ENCODE measurements around the gene FOXD2. TPM values are rescaled to one million over a fixed set of nuclear protein-coding genes. Genes with fewer than 3 reads are reported as not detected.

Gene FOXD2
- polyA plus RNA-seq: under 1 TPM in 1 of 2 donors, not detected in 1; 0.01 TPM

DNA sequence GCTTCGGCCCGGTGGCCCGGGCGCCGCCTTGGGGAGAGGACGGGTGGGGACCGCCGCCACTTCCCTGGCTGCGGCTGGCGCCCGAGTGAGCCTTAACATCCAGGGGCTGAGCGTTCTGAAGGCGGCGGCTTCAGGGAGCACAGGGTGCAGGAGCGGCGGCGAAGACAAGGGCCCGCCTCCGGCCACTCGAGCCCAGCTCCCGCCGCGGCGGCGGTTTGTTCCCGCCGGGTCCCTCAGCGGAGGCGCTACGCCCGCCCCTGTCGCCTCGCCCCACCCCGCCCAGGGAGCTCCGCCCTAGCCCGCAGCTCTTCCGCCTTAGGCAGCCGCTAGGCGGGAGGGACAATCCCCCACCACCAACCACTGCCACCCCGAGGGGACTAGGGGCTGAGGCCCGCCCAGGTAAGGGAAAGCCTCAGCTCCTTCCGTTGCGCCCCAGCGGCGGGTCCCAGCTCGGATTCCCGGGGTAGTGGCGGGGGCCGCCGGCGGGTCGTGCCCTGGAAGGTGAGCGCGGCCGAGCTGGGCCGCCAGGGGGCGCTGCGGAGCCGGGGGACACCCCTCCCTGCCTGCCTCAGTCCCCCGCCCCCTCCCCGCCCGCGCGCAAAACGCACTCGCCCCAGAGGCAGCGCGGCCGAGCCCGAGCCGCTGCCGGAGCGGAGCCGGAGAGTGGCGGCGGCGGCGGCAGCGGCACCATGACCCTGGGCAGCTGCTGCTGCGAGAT, at the start of gene FOXD2:
Gene FOXD2 (plus strand): TSS at position 598 of the 718 bp plus-strand sequence. CDS start 92 bp downstream, at position 690.
- H3K4me1 ChIP-seq (ENCODE audit: control insufficient read depth in 2 of 2, insufficient read depth in 2 of 2, low read length in 1 of 2): peaks cover 10 to 14% of the 10 kb centered on the region in 2 donors
- H3K36me3 ChIP-seq (ENCODE audit: control insufficient read depth in 2 of 2, insufficient read depth in 2 of 2, low read length in 1 of 2): no peaks in the 10 kb centered on the region
- H3K27ac ChIP-seq (ENCODE audit: low read depth in 2 of 2, low read length in 1 of 2): peak within 1 kb of the TSS; percentile 25 to 73
- WGBS, 2 donors: 0% methylated on average over 55 to 80 of the region's 80 CpGs
- peaks cover 6 to 32% of the 10 kb centered on the region in 2 donors for H3K27me3 ChIP-seq (ENCODE audit: control insufficient read depth in 1 of 2, insufficient read depth in 2 of 2, low read length in 2 of 2)
- no peaks in the 10 kb centered on the region for H3K9me3 ChIP-seq (ENCODE audit: control insufficient read depth in 2 of 2, insufficient read depth in 1 of 2, low read depth in 1 of 2, low read length in 1 of 2)
- peak within 1 kb of the TSS; percentile 45 to 60 for H3K4me3 ChIP-seq (ENCODE audit: low read depth in 1 of 2, low read length in 2 of 2)

DNA sequence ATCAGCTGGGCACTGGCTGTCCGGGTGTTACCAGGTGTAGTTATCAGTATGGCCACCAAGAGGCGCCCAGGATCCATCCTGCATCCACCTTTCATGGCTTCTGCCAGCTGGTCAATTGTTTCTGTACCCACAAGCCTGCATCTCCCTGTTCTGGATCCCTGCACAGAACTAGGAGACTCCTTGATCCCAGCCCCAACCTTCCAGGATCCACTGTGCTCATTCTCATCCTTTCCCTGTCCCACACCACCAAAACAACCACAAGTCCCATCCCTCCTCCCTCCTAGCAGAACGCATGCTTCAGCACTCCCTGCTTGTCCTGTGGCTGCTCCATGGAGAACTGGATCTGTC, 49.0 kb upstream of the FOXD2 start:
- no peaks in the 10 kb centered on the region for H3K36me3 ChIP-seq (ENCODE audit: control insufficient read depth in 2 of 2, insufficient read depth in 2 of 2, low read length in 1 of 2)
- H3K27me3 ChIP-seq (ENCODE audit: control insufficient read depth in 1 of 2, insufficient read depth in 2 of 2, low read length in 2 of 2): no peaks in the 10 kb centered on the region
- WGBS, 2 donors: 19 to 20% methylated on average over 3 of the region's 3 CpGs
- H3K4me3 ChIP-seq (ENCODE audit: low read depth in 1 of 2, low read length in 2 of 2): no peak overlapping the region
- H3K27ac ChIP-seq (ENCODE audit: low read depth in 2 of 2, low read length in 1 of 2): no peak overlapping the region
- H3K4me1 ChIP-seq (ENCODE audit: control insufficient read depth in 2 of 2, insufficient read depth in 2 of 2, low read length in 1 of 2): no peaks in the 10 kb centered on the region
- no peaks in the 10 kb centered on the region for H3K9me3 ChIP-seq (ENCODE audit: control insufficient read depth in 2 of 2, insufficient read depth in 1 of 2, low read depth in 1 of 2, low read length in 1 of 2)

GRCh38 chr1:47389731-47390130, 48.1 kb upstream of the FOXD2 start:
- Histone ChIP-seq H3K9me3 (ENCODE audit: control insufficient read depth in 2 of 2, insufficient read depth in 1 of 2, low read depth in 1 of 2, low read length in 1 of 2) (no peaks in the 10 kb centered on the region), H3K36me3 (ENCODE audit: control insufficient read depth in 2 of 2, insufficient read depth in 2 of 2, low read length in 1 of 2) (no peaks in the 10 kb centered on the region), H3K27me3 (ENCODE audit: control insufficient read depth in 1 of 2, insufficient read depth in 2 of 2, low read length in 2 of 2) (no peaks in the 10 kb centered on the region), H3K27ac (ENCODE audit: low read depth in 2 of 2, low read length in 1 of 2) (no peak overlapping the region), H3K4me1 (ENCODE audit: control insufficient read depth in 2 of 2, insufficient read depth in 2 of 2, low read length in 1 of 2) (no peaks in the 10 kb centered on the region), H3K4me3 (ENCODE audit: low read depth in 1 of 2, low read length in 2 of 2) (no peak overlapping the region)
- 43 to 48% methylated on average over 2 of the region's 2 CpGs for WGBS, 2 donors

DNA sequence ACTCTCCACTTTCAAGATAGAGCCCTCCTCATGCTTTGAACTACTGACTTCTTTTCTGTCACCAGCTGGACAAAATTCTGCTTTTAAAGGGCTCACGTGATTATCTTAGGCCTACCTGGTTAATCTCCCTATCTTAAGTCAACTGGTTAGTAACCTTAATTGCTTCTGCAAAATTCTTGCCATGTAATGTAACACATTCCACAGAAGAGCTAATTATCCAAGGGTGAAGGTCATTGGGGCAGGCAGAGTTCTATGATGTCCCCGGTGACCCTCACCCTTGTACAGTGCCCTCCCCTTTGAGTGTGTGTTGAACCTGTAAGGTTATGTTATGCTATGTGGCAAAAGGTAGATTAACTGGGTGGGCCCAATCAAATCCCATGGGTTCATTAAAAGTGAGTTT, 47.0 kb upstream of the FOXD2 start:
- Histone ChIP-seq H3K27me3 (ENCODE audit: control insufficient read depth in 1 of 2, insufficient read depth in 2 of 2, low read length in 2 of 2) (no peaks in the 10 kb centered on the region), H3K4me3 (ENCODE audit: low read depth in 1 of 2, low read length in 2 of 2) (no peak overlapping the region), H3K9me3 (ENCODE audit: control insufficient read depth in 2 of 2, insufficient read depth in 1 of 2, low read depth in 1 of 2, low read length in 1 of 2) (no peaks in the 10 kb centered on the region), H3K27ac (ENCODE audit: low read depth in 2 of 2, low read length in 1 of 2) (no peak overlapping the region), H3K36me3 (ENCODE audit: control insufficient read depth in 2 of 2, insufficient read depth in 2 of 2, low read length in 1 of 2) (no peaks in the 10 kb centered on the region), H3K4me1 (ENCODE audit: control insufficient read depth in 2 of 2, insufficient read depth in 2 of 2, low read length in 1 of 2) (no peaks in the 10 kb centered on the region)
- 73 to 79% methylated on average over 2 of the region's 2 CpGs for WGBS, 2 donors

DNA sequence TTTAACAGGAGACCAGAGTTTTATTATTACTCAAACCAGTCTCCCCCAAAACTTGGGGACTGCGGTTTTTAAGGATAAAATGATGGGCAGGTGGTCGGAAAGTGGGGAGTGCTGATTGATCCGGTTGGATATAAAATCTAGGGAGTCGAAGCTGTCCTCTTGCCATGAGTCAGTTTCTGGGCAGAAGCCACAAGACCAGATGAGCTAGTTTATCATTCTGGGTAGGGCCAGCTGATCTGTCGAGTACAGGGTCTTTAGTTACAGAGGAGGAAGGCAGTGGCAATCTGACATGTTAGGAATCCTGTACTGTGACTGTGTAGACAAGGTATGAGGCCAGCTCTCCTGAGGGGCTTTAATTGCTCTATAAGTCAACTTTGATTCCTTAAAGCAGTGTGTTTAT, 44.7 kb upstream of the FOXD2 start:
- WGBS, 2 donors: 54 to 66% methylated on average over 5 of the region's 5 CpGs
- Histone ChIP-seq H3K27ac (ENCODE audit: low read depth in 2 of 2, low read length in 1 of 2) (no peak overlapping the region), H3K27me3 (ENCODE audit: control insufficient read depth in 1 of 2, insufficient read depth in 2 of 2, low read length in 2 of 2) (no peaks in the 10 kb centered on the region), H3K36me3 (ENCODE audit: control insufficient read depth in 2 of 2, insufficient read depth in 2 of 2, low read length in 1 of 2) (no peaks in the 10 kb centered on the region), H3K4me1 (ENCODE audit: control insufficient read depth in 2 of 2, insufficient read depth in 2 of 2, low read length in 1 of 2) (no peaks in the 10 kb centered on the region), H3K9me3 (ENCODE audit: control insufficient read depth in 2 of 2, insufficient read depth in 1 of 2, low read depth in 1 of 2, low read length in 1 of 2) (no peaks in the 10 kb centered on the region), H3K4me3 (ENCODE audit: low read depth in 1 of 2, low read length in 2 of 2) (no peak overlapping the region)

DNA sequence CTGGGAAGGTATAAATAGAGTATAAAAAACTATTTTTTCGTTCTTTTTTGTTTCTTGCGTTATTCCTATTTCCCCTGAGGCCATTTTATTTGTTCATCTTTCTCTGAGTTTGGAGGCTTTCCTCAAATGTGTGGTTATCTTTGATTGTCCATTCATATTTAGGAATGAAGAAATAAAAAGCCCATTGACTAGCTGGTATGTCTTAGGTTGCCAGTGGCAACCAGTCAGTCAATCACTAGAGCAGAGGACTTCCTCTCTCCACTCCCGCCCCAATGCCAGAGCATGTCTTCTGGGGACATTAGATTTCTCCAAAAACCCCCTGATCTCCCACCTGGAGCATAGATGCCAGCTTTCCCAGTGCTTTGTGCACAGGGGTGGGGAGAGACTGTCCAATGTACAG, 42.4 kb upstream of the FOXD2 start:
- WGBS, 2 donors: 74 to 76% methylated on average over 3 of the region's 3 CpGs
- no peak overlapping the region for H3K4me3 ChIP-seq (ENCODE audit: low read depth in 1 of 2, low read length in 2 of 2)
- H3K27me3 ChIP-seq (ENCODE audit: control insufficient read depth in 1 of 2, insufficient read depth in 2 of 2, low read length in 2 of 2): no peaks in the 10 kb centered on the region

GRCh38 chr1:47396671-47397196, 41.1 kb upstream of the FOXD2 start:
- no peak overlapping the region for H3K4me3 ChIP-seq (ENCODE audit: low read depth in 1 of 2, low read length in 2 of 2)
- H3K9me3 ChIP-seq (ENCODE audit: control insufficient read depth in 2 of 2, insufficient read depth in 1 of 2, low read depth in 1 of 2, low read length in 1 of 2): no peaks in the 10 kb centered on the region
- H3K27me3 ChIP-seq (ENCODE audit: control insufficient read depth in 1 of 2, insufficient read depth in 2 of 2, low read length in 2 of 2): no peaks in the 10 kb centered on the region
- 93 to 96% methylated on average over 6 of the region's 6 CpGs for WGBS, 2 donors
- H3K4me1 ChIP-seq (ENCODE audit: control insufficient read depth in 2 of 2, insufficient read depth in 2 of 2, low read length in 1 of 2): no peaks in the 10 kb centered on the region
- H3K27ac ChIP-seq (ENCODE audit: low read depth in 2 of 2, low read length in 1 of 2): no peak overlapping the region
- no peaks in the 10 kb centered on the region for H3K36me3 ChIP-seq (ENCODE audit: control insufficient read depth in 2 of 2, insufficient read depth in 2 of 2, low read length in 1 of 2)

More for the DNA sequence above, 42.4 kb upstream of the FOXD2 start:
- Histone ChIP-seq H3K9me3 (ENCODE audit: control insufficient read depth in 2 of 2, insufficient read depth in 1 of 2, low read depth in 1 of 2, low read length in 1 of 2) (no peaks in the 10 kb centered on the region), H3K36me3 (ENCODE audit: control insufficient read depth in 2 of 2, insufficient read depth in 2 of 2, low read length in 1 of 2) (no peaks in the 10 kb centered on the region), H3K27ac (ENCODE audit: low read depth in 2 of 2, low read length in 1 of 2) (no peak overlapping the region), H3K4me1 (ENCODE audit: control insufficient read depth in 2 of 2, insufficient read depth in 2 of 2, low read length in 1 of 2) (no peaks in the 10 kb centered on the region)

- H3K27me3 ChIP-seq (ENCODE audit: control insufficient read depth in 1 of 2, insufficient read depth in 2 of 2, low read length in 2 of 2): no peaks in the 10 kb centered on the region
- WGBS, 2 donors: 91 to 92% methylated on average over 4 of the region's 4 CpGs
- no peaks in the 10 kb centered on the region for H3K36me3 ChIP-seq (ENCODE audit: control insufficient read depth in 2 of 2, insufficient read depth in 2 of 2, low read length in 1 of 2)
- H3K4me3 ChIP-seq (ENCODE audit: low read depth in 1 of 2, low read length in 2 of 2): no peak overlapping the region
- no peaks in the 10 kb centered on the region for H3K4me1 ChIP-seq (ENCODE audit: control insufficient read depth in 2 of 2, insufficient read depth in 2 of 2, low read length in 1 of 2)
- H3K9me3 ChIP-seq (ENCODE audit: control insufficient read depth in 2 of 2, insufficient read depth in 1 of 2, low read depth in 1 of 2, low read length in 1 of 2): no peaks in the 10 kb centered on the region
- no peak overlapping the region for H3K27ac ChIP-seq (ENCODE audit: low read depth in 2 of 2, low read length in 1 of 2)
Observed at GRCh38 chr1:47399138-47399845, 38.6 kb upstream of the FOXD2 start.

DNA sequence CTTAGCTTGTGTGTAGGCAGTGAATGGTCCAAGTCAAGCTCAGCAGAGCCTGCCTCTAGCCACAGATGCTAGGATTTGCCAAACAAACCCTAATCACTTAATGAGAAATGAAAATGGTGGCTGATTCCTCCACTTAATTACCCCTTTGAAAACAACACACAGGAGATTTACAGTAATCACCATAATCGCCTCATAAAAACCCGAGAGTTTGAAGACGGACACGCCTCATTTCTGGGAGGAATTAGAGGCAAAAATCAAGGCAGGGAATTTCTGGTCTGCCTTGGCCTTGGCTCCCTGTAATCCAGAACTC, 38.0 kb upstream of the FOXD2 start:
- no peaks in the 10 kb centered on the region for H3K9me3 ChIP-seq (ENCODE audit: control insufficient read depth in 2 of 2, insufficient read depth in 1 of 2, low read depth in 1 of 2, low read length in 1 of 2)
- H3K27ac ChIP-seq (ENCODE audit: low read depth in 2 of 2, low read length in 1 of 2): no peak overlapping the region
- no peaks in the 10 kb centered on the region for H3K4me1 ChIP-seq (ENCODE audit: control insufficient read depth in 2 of 2, insufficient read depth in 2 of 2, low read length in 1 of 2)
- WGBS, 2 donors: 86 to 90% methylated on average over 4 of the region's 4 CpGs
- no peaks in the 10 kb centered on the region for H3K36me3 ChIP-seq (ENCODE audit: control insufficient read depth in 2 of 2, insufficient read depth in 2 of 2, low read length in 1 of 2)
- no peak overlapping the region for H3K4me3 ChIP-seq (ENCODE audit: low read depth in 1 of 2, low read length in 2 of 2)
- H3K27me3 ChIP-seq (ENCODE audit: control insufficient read depth in 1 of 2, insufficient read depth in 2 of 2, low read length in 2 of 2): no peaks in the 10 kb centered on the region

- Histone ChIP-seq H3K27ac (ENCODE audit: low read depth in 2 of 2, low read length in 1 of 2) (no peak overlapping the region), H3K36me3 (ENCODE audit: control insufficient read depth in 2 of 2, insufficient read depth in 2 of 2, low read length in 1 of 2) (no peaks in the 10 kb centered on the region), H3K9me3 (ENCODE audit: control insufficient read depth in 2 of 2, insufficient read depth in 1 of 2, low read depth in 1 of 2, low read length in 1 of 2) (peaks cover 0 to 3% of the 10 kb centered on the region in 2 donors), H3K4me1 (ENCODE audit: control insufficient read depth in 2 of 2, insufficient read depth in 2 of 2, low read length in 1 of 2) (peaks cover 0 to 2% of the 10 kb centered on the region in 2 donors), H3K4me3 (ENCODE audit: low read depth in 1 of 2, low read length in 2 of 2) (no peak overlapping the region), H3K27me3 (ENCODE audit: control insufficient read depth in 1 of 2, insufficient read depth in 2 of 2, low read length in 2 of 2) (no peaks in the 10 kb centered on the region)
- 84 to 89% methylated on average over 4 of the region's 4 CpGs for WGBS, 2 donors
Observed at GRCh38 chr1:47401761-47402160, 36.1 kb upstream of the FOXD2 start.
